ENCODE data around the gene SREBF2. TPM values are rescaled to one million over a fixed set of nuclear protein-coding genes. Genes with fewer than 3 reads are reported as not detected.

SREBF2 gene
- total RNA-seq, 4 donors from 2014 or later, result 91.1 to 122 (median 96.2) TPM

DNA sequence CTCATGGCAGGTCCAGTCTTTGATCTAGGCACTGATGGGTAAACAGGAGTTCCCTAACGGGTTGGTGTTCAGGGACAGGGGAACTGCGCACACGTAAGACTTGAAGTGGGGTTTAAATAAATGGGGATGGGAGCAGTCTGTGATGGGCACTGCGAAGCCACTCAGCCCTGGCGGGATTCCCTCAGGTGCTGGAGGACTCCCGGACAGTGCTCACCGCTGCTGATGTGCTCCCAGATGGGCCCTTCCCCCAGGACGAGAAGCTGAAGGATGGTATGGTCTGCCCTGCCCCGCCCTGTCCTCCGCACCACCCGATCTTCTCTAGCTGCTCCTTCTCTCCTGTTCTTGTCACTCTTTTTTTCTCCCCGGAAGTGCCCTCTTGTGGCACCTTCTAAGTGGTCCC, 22.9 kb upstream of the SREBF2 start:
- TF ChIP-seq POLR2A (IDR thresholded peaks at IDR 0.05) (no peak), CTCF (IDR thresholded peaks at IDR 0.05) (no peak)
- H3K4me3 ChIP-seq (ENCODE audit: low read depth, poor library complexity, severe bottlenecking), result no peak overlapping the region
- intact Hi-C loops (cut with DNase I; ENCODE audit: low total_unique reads), result no loop called here
- DNase-seq (ENCODE audit: low spot score in 2 of 2), result no peak
- 86 to 91% methylated on average over 12 of the region's 12 CpGs for WGBS, 2 donors

- TF ChIP-seq CTCF (IDR thresholded peaks at IDR 0.05) (no peak), POLR2A (IDR thresholded peaks at IDR 0.05) (no peak)
- no peak for DNase-seq (ENCODE audit: low spot score in 2 of 2)
- 95 to 97% methylated on average over 16 of the region's 16 CpGs for WGBS, 2 donors
- no peak overlapping the region for H3K4me3 ChIP-seq (ENCODE audit: low read depth, poor library complexity, severe bottlenecking)
- intact Hi-C loops (cut with DNase I; ENCODE audit: low total_unique reads), result no loop called here
Observed at GRCh38 chr22:41812805-41813545, 19.9 kb upstream of the SREBF2 start.

DNA sequence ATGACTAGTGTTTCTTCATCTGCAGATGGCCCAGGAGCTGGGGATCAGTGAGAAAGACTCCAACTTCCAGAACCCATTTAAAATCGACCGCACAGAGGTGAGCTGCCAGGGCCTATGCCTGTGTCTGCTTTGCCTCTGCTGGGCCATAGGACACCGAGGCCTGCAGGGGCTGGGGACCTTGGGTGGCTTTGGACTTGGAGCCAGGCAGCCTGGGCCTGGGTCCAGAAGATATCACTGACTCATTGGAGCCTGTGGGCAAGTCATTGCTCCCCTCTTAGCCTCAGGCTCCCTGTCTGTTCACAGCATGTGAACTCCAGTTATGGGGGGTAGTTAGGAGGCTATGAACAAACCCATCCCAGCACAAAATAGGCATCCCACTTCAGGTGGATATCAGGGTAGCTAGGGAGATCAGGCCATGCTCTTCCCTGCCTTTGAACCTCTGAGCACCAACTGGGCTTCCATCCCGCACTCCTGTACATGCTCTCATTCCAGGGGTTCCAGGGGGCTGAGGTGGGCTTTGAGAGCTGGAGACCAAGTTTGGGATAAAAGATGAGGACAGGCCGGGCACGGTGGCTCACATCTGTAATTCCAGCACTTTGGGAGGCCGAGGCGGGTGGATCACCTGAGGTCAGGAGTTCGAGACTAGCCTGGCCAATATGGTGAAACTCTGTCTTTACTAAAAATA, 19.0 kb upstream of the SREBF2 start:
- no peak for DNase-seq (ENCODE audit: low spot score in 2 of 2)
- intact Hi-C loops (cut with DNase I; ENCODE audit: low total_unique reads), result no loop called here
- H3K4me3 ChIP-seq (ENCODE audit: low read depth, poor library complexity, severe bottlenecking), result no peak overlapping the region
- TF ChIP-seq POLR2A (IDR thresholded peaks at IDR 0.05) (no peak), CTCF (IDR thresholded peaks at IDR 0.05) (no peak)
- 92 to 100% methylated on average over 8 of the region's 9 CpGs for WGBS, 2 donors

DNA sequence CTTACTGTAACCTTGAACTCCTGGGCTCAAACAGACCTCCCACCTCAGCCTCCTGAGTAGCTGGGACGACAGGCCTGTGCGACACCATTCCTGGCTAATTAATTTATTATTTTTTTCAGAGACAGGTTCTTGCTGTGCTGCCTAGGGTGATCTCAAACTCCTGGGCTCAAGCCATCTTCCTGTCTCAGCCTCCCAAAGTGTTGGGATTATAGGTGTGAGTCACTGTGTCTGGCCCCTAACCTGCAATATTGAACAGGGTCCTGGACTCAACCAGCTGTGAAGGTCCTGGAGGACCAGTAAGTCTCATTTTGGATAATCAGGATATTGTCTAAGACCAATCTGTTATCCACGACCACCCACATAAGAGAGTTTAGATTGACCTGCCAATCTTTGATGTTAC, 17.2 kb upstream of the SREBF2 start:
- intact Hi-C loops (cut with DNase I; ENCODE audit: low total_unique reads), result no loop called here
- no peak for DNase-seq (ENCODE audit: low spot score in 2 of 2)
- WGBS, 2 donors, result 87 to 89% methylated on average over 3 of the region's 3 CpGs
- TF ChIP-seq POLR2A (IDR thresholded peaks at IDR 0.05) (no peak), CTCF (IDR thresholded peaks at IDR 0.05) (no peak)
- H3K4me3 ChIP-seq (ENCODE audit: low read depth, poor library complexity, severe bottlenecking), result no peak overlapping the region

GRCh38 chr22:41816241-41816640, 16.7 kb upstream of the SREBF2 start:
- no peak overlapping the region for H3K4me3 ChIP-seq (ENCODE audit: low read depth, poor library complexity, severe bottlenecking)
- DNase-seq (ENCODE audit: low spot score in 2 of 2), result no peak
- WGBS, 2 donors, result 100% methylated on average over 1 of the region's 1 CpG
- intact Hi-C loops (cut with DNase I; ENCODE audit: low total_unique reads), result no loop called here
- TF ChIP-seq CTCF (IDR thresholded peaks at IDR 0.05) (no peak), POLR2A (IDR thresholded peaks at IDR 0.05) (no peak)

All from lower leg skin (tissue), 4 donors.